Heart left ventricle (tissue), 13 donors: ENCODE data around the gene COG2.

ENCODE experiments used
- CTCF ChIP-seq, 12 donors: fragments of 200-600 bp; sonication (generic) in 4 of 12; IDR thresholded peaks; one replicate each; pipeline versions ENCODE4 v1.5.0 to v1.8.0; 2018 to 2022; ENCODE audit warnings: antibody characterized with exemption in 12 of 12, mild to moderate bottlenecking in 5 of 12
- POLR2A ChIP-seq, 2 donors: fragments of 450-650 bp; IDR thresholded peaks; one replicate each; pipeline ENCODE4 v1.6.1; 2017; ENCODE audit warnings: antibody characterized with exemption in 2 of 2, mild to moderate bottlenecking in 2 of 2, moderate library complexity in 2 of 2
- donor health status: ischemic (EF 13 %, LVEDD 7.1; RV severe dilation, severe dysfunction).
- donor health status: DM: no; HTN: yes; CAD: no.
- donor health status: DM: no; HTN: no; CAD: no.
- donor health status: ischemic (EF 25% LVEDD 6.9; RV normal size, moderate dysfunction).
- donor health status: ischemic (EF 25% LVEDD 5.7; RV mildly dilated, moderate dysfunction).
- donor health status: ischemic (EF 35%, LVEDD 5.7; RV mildly dilated, moderate dysfunction).
- donor health status: nonischemic (EF 11% LVEDD 7.7; RV severe dilation, severe dysfunction).
- donor health status: DM: yes; HTN: yes; CAD: no.
- donor health status: PGD.
- donor health status: ischemic (EF 29% LVEDD 5.4; RV normal size, mild dysfunction).
- donor health status: nonischemic (EF 23%, LVEDD 6.1; RV moderate dilation, normal function).

GRCh38 chr1:230595181-230595580 is 47.1 kb upstream of the COG2 start:
- TF ChIP-seq CTCF (IDR thresholded peaks at IDR 0.05) = no peak
- TF ChIP-seq POLR2A (IDR thresholded peaks at IDR 0.05) = no peak
